Esophagus mucosa (tissue), 1 donor: ENCODE measurements around the gene ADCY3. TPM values are rescaled to one million over a fixed set of nuclear protein-coding genes. Genes with fewer than 3 reads are reported as not detected.

Source experiments
- total RNA-seq: library from RNA; stranded (reverse); gene quantifications from one replicate; pipeline ENCODE4 v1.2.4, GENCODE V29; 2023
- donor health status: DM: yes; HTN: yes; CAD: no.

ADCY3 gene
- total RNA-seq, 1 donor from 2014 or later: 20.1 TPM

Other genes with a start within 250 kb of the ADCY3 start
- gene PTRHD1, start 126.8 kb downstream of the ADCY3 start, total RNA-seq: 34.9 TPM
- gene CENPO, start 126.8 kb downstream of the ADCY3 start, total RNA-seq: 8.7 TPM
- gene DNAJC27, start 51.7 kb upstream of the ADCY3 start, total RNA-seq: 2.2 TPM
- gene EFR3B, start 121.8 kb upstream of the ADCY3 start, total RNA-seq: 0.48 TPM
- 0.44 TPM for gene POMC, start 248.3 kb upstream of the ADCY3 start, total RNA-seq